Stimulated activated CD8-positive, alpha-beta memory T cell treated with anti-CD3 and anti-CD28 coated beads, Interleukin-15, amount 100 ng/mL, for 4 hours (primary cell): ENCODE measurements around the gene CADM1.

ENCODE experiments used
- DNase-seq, 2 donors: peaks; one replicate each; pipeline ENCODE4 v3.0.0-alpha.2; 2020; ENCODE audit warnings: low read depth in 2 of 2

The CADM1 gene

DNA sequence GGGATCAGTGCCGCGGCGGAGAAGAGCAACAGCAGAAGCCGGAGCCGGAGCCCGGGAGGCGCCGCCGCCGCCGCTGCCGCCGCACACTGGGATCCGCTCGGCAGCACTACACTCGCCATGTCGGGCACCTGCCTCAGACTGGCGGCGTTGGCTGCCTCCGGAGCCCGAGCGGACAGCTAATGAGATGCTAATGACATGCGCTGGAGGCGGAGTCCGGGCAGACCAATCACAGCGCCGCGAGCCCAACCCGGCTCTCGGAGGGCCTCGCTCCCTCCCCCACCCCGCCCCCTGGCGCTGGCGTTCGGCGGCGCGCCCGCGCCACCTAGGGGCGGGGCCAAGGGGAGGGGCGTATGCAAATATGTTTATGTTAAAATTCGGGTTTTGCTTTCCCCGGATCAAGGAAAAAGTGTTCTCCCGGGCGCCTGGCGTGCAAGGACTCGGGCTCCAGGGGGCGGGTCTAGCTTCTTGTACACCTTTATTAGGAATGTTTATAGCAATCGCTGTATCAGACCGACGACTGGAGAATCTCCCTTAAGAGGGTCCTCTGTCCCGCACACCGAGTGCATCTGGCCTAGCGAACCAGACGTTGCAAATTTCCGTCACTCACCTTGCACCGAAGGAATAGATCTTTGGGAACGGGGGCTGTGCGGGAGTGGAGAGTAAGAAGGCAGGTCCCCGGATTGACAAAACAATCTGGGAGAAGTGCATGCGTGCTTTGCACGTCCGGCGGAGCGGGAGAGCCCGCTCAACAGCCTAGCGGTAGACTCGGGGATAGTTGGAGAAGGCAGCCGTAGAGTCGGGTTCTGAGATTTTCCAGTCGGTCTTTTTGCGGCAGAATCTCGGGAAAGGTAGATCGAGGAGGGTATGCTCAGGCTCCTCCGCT lies at the start of gene CADM1:
CADM1 (minus strand) TSS at position 140 of the 883 bp plus-strand sequence.
- DNase-seq, result peak; percentile 50 to 65

DNA sequence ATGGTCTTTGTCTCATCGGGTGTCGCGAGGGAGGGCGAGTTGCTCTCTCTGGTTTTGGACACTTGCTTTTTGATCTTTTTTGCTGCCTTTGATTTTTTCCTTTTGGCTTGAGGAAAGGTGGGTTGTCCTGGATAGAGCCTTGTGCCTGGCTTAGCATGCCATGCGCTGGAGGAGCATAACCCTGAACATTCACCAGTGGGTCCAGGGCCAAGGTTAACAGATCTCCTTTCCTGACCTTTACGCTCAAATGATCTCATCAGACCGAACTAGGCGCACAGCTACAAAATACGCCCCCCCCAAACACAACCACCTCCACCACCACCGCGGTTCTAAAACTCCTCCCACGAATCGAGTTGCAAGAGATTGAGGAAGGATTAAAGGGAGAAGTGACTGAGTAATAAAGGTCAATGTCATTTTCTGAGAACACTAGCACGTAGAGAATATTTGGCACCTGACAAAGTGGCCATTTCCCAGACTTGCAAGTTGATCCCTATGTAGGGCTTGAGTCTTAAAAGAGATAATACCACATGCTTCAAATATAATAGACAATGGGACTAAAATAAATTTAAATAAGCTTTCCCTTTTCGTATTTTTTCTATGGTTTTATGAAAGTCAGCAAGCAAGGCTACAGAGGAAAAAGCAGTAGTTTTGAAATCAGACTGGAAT lies 48.7 kb upstream of the CADM1 start:
- DNase-seq, result no peak

DNA sequence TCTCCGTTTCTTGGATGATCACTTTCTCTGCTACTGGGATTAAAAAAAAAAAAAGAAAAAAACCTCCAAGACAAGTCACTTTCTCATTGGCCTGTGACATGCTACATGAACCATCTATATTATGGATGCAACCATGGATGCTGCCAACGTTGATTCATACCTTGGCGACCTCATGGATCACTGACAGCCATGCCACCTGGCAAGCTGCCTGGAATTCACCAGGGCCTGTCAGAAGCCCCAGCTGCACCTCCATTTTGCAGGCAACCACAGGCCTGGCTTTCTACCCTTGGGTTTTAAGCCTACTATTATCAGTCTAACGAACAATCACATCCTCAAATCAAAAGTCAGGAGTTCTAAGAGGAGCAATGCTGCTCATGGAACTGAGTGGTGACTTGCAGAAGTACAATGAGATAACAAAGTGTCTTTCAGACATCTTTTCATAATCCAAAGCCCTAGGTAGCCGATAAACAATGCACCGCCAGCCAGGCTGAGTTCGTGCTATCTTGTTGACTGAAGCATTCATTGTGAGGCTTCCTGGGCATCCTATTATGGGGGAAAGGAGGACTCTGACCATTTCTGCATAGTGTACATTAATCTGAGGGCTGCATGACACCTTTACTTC lies 48.0 kb upstream of the CADM1 start:
- DNase-seq, result no peak

DNA sequence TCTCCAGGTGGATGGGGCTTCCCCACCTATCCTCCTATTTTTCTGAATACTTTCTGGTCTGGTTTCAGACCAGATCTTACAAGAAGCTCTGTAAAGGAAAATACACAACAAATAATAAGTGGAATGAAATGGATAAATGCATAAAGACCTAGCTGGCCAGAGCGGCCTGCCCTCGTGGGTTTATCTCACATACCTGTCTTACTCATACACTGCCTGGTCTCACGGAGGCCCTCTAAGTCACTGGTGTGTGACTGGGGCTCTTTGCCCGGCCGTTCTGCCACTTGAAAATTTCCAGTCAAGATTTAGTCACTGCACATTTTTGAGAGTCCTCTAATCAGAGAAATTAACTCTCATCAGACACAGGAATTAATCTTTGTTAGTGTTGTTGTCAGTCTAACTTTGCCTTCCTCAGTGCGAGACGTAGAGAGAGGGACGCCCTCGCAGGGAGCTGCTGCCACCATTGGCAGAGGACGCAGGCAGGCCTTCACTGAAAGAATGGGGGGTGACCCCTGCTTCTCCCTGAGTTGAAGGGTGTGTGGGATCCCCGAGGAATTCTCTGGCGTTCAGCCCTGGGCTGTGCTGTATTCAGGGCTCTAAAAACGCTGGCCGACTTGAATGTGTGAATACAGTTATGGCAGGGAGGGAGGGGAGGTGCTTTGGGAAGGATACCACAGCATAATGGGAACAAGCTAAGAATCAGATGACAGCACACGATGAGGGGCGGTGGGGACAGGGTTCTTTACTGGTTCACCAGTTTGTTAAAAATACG lies 46.3 kb upstream of the CADM1 start:
- no peak for DNase-seq

DNA sequence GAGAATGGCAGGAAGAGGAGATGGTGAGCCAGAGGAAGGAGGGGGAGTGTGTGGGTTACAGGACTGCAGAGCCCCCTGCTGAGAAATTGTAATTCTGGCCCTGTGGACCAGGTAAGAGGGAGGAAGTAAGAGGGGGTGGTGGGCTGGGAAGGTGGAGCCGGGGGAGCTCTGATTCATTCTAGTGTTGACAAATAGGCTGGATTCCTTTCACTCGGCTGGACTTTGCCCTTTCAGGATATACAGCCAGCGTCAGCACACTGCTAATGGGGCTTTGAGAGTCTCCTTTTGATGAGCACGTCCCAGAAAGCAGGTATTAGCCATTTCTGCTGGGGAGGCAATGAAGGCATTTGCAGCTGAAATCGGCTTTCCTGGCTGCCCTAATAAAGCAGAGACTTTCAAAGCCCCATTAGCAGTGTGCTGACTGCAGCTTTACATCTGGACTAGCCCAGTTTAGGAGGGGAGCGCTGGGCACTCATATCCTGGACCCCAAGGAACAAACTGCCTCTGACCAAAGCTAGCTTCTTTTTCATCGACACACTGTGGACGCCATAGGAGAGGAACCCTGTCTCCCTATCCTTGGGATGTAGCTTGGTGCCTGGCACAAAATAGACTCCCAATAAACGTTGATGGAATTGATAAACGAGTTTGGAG lies 44.8 kb upstream of the CADM1 start:
- DNase-seq, result no peak

DNA sequence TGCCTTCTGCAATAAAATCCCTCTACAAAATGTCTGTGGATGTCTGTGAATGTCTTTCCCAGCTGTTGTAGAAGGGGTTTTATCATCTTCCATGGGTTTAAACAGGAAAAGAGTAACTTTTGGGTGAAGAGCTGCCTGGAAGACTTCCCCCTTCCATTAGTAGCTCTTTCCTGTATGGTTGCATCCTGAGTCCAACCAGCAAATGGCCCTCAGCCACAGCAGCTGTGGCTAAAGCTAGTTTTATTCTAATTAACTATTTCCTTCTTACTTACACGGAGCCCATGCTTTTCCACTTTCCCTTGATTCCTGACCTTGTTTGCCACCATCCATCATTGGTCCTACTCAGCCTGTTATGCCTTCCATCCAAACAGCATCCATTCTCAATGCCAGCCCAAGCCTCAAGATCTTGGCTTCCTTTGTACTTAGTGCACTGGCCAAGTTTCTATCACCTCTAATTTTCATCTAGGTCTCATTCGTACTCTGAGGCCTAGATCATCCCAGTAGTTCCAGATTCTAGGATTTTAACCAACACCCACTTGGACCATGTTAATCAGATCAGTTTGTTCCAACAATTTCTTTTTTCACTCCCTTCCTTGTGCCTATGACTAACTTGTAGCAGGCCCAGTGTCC lies 41.5 kb upstream of the CADM1 start:
- DNase-seq, result no peak

DNA sequence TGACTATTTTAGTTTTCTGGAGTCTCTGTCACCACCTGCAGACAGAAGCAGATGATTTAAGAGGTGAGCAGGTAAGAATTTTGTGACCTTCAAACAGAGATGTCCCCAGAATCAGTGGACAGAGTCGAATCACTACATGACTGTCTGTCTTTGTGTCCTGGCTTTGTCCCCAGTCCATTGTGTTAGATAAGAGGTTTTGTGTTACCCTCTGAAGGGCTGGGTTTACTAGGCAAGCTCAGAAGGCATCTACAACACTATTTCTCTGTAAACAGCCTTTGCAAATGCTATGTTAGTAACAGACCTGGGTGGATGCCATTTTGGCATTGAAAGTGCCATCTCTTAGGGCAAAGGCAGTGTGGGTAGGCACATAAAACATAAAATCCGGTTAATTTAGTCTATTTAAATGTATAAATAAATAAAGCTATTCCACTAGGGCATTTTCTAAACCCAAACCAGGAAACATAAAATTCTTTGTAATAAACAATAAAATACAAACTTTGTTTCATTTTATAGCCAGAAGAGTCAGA lies 40.3 kb upstream of the CADM1 start:
- no peak for DNase-seq

DNA sequence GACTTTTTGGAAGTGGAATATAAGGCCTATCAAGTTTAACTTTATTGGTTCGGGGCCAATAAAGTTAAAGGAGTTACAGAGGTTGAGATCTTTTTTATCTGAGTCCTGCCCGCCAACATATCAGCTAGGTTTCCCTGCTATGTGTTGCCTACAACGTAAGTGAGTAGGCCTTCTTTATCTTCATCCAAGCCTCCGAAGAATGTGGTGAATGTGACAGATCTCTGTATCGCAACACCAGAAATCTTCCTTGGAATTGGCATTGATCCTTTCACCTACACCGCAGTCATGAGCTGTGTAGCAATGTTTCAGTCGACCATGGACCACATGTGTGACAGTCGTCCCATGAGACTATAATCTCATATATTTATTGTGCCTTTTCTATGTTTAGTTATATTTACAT lies 37.3 kb upstream of the CADM1 start:
- DNase-seq, result no peak

DNA sequence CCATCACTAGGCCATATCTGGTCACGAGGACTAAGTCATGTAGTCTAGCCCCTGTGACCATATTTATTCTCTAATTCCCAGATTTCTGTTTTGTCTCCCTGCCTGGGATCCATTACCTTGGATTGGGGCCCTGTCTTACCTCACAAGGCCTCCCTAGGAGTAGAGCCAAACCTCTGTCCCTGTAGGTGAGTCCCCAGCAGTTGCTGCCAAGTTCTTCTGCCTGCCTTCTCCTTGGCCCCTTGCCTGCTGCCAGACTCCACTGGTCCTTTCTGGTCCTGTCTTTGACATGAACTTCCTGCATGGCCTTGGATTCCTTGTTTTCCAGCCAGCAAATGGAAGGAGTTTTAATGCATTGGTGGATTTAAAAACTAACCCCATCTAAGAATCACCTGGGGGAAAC lies 35.6 kb upstream of the CADM1 start:
- no peak for DNase-seq

DNA sequence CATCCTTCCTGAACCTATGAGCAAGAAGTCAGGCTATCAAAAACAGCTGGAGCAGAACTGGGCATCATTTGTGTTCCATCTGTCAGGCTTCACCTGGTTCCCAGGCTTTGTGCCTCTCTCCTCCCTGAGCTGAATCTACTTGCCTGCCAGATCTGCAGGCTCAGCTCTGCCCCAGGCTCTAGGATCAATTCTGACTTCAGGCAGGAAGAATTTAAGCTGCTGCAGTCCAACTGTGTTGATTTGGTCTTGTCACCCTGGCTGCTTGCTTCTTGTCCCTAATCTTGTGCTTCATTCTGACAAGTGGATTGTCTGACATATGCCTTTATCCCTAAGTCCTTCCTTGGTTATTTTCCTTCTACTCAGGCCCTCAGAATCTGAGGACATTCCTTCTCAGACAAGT lies 31.6 kb upstream of the CADM1 start:
- DNase-seq, result no peak

DNA sequence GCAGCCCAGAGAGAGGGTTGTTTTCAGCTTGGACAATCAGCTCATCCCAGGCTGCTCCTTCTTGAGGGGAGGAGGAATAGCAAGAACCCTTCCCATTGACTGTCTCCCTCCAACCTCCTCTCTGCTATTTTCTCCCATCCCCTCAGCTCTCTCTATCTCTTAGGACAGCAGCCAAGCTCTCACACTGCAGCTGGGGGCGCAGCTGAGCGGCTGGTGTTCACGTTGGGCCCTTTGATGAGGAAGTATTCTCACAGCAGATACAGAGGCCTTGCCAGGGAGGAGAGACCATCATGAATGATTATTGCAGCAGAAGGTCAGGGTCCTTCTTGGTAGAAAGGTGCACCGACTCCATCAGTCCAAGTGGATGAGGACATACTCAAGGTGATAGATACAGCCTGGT lies 26.5 kb upstream of the CADM1 start:
- no peak for DNase-seq

DNA sequence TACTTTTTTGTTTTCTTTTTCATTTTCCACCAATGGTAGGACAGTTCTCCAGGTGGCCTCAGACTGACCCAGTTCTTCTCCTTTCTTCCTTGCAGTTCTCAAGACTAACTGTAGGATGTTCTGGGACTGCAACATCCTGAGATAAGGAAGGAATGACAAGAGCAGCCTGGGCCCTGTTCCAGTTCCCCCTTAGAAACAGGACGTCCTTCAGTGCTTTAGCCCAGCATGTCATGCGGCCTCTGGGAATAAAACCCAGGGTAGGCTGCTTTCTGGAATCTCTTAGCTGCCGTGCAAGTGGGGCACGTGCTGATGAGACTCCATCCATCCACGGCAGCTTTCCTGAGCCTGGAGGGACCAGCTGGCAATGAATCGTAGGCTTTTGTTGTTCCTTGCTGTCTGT lies 24.0 kb upstream of the CADM1 start:
- no peak for DNase-seq

DNA sequence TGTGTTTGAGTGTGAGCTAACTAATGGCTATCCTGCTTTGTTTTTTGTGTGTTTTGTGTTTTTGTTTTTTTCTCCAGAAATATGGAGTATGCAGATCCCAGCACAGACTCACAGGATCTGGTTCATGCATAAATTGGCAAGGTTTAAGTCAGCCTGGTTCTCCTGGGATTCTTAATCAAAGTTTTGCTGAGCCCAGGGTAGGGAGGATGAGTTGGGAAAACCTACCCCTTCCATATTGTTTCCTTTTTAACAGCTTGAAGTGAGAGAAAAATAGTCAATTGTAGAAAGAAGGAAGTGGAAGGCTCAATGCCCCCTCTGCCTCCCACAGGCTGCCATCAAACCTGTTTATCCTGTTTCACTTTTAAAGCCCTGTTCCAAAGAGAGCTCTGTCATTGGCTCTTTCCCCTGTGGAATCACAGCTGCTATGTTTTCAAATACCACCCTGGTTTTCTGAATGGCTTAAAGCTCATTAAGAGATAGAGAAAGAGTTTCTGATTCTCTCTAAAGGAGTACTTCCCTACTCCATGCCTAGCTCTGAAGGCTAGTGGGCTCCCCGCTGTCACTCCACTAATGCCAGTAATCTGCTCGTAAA lies 23.4 kb upstream of the CADM1 start:
- no peak for DNase-seq

DNA sequence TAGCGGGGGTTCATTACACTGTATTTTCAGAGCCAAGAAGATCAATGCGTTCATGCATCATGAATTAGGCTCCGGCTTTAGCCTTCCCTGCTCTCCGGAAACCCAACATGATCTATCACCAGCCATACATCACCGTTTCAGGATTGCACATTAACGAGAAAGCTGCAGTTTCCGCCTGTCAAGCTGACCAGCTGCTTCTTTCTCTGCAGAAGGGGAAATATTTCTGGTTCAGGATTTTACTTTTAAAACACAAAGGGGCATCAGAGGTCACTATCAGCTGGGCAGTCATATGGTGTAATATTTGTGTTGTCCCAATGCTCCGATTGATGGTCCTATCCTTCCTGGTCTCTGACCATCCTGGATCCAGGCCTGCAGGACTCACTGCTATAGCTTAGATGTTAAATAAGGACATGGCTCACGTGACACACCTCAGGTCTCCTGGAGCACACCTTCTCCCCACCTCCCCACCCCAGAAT lies 21.4 kb upstream of the CADM1 start:
- no peak for DNase-seq

DNA sequence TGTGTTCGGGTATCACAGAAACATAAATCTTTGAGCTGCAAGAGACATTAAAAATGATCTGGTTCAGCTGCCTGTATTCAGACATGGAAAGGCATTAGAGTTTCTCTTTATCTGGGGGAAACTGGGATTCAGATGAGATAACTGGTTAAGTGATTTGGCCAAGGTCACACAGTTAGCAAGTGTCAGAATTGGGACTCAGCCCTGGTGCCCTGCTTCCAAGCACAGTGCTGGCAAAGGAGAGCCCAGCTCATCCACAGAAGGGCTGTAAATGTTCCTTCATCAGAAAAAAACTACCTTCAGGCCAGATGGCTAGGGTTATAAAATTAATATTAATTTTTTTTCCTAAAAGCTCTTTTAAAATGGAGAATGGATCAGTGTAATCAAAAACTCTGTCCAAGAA lies 20.4 kb upstream of the CADM1 start:
- no peak for DNase-seq

DNA sequence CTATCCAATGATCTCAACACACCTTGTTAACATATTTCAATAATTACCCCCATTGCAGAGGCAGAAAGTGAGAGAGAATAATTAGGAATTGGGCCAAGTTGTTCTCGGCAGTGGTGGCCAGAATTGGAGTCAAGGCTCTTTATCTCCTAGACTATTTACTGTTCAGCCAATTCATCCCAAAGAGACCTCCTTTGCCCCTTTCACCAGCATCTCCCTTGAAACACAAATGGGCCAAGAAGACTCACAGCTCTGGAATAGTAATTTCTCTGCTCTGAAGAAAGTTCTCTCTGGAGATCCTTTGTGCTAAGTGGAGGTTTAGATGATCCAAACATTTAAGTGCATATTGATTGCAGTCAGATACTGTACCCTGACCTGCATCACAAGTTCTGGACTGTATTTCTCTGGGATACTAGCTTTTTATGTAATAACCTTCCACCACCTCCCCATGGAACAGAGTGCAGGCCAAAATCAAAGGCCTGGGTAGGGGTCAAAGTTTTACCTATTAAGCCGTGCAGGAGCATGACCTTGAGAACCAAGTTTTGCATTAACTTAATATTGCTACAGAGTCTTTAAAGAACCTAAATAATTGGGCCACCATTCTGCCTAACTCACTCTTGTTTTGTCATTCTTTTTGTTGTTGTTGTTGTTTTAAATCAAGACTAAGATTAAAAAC lies 19.6 kb upstream of the CADM1 start:
- no peak for DNase-seq

DNA sequence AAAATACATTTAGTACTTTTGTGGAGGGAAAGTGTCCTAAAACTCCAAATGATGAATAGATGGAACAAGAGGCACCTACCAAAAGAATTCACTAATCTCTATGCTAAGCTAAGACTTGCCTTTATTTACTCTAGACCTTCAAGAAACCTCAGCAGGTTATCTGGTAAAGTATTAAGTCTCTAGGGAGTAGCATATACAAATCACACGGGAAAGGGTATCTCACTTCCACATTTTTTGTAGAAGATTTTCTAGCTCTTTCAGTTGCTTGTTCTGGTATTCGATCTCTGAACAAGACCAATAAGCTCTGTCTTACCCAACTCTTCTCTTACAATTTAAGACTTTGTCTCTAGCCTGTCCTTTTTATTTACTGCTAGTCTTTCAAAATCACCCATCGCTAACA lies 18.1 kb upstream of the CADM1 start:
- DNase-seq, result no peak

DNA sequence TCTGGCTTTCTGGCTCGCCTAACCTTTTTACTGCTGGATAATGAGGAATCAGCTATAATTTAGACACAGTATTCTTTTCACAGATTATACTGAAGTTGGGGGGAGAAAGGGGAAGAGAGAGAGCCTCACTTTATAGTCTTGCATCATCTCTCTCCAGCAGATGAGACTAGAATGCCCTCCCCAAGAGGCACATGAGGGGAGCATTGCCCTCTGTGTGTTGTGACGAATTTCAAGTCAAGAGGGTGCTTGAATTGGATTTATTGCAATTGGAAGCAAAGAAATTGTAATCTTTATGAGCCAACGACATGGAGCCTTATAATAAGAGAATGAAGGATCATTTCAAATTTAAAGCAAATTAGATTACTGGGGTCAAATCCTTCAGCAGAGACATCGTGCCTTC lies 17.6 kb upstream of the CADM1 start:
- DNase-seq, result no peak

DNA sequence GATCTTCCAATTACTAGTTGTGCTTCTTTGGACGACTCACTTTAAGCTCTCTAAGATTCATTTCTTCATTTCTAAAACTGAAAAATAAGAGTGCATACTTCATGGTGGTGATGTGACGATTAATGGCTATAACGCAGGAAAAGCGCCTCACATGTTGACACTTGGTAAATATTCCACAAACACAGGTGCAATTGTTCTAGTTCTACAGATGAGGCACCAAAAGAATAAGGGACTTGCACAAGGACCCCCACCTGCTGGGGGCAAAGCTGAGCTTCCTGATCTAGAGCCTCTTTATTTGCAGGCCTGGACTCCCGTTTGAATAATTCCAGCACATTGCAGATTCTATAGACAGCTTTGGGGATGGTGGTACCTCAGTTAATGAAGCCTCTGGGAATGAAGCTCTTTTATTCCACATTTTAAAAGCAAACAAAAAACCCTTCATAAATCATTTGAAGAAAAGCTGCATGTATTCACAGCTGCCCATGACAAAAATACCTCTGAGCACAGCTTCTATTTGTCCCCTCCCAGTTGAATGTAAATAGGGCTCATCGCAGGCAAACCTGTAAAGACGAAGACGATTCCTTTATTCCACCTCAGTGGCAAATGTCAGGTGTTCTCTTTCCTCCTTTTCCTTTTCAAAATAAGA lies 14.9 kb upstream of the CADM1 start:
- no peak for DNase-seq
